CD4-positive, alpha-beta T cell treated with Interleukin-4 for 4 hours (primary cell): ENCODE data around the gene ERGIC1.

Experiments used
- DNase-seq: peaks from one replicate; pipeline ENCODE4 v3.0.0-alpha.2; 2020

Gene ERGIC1

DNA sequence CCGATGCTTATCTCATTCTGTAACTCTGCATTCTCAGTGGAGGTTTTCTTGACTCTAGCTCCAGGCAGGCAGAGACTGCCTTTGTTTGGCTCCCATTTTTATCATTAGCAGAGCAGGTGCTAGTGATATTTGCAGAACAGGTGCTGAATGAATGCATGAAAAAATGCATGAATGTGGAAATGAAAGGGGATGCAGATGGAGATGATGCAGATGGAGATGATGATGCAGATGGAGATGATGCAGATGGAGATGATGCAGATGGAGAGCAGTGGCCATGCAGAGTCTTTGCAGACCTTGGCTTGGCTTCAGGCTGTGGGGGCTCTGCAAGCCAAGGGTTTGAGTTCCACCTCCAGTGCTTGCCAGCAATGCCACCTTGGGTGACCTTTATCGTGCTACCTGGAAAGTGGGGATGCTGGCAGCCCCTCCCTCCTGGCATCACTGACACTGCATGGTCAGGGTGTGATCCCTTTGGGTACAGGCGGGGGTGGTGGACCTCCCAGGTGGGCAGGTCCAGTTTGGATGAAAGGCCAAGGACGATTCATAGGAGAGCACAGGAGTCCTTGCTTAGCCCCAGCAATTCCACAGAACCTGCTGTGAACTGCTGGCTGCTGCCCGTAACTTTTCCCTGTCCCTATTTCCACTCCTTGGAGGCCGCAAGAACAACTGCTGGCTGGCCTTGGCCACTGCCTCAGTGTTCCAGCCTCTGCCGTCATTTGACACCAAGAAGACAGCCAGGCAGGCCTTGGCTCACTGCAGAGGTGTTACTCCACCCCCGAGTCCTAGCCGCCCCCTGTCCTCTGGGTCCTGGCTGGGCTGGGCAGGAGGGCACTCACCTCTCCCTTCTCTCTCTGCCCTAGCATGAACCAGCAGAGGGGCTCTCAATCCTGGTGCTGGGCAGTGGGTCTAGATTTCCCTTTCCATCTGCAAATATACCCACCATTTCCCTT lies 33.0 kb downstream of the ERGIC1 start:
- DNase-seq: no peak

DNA sequence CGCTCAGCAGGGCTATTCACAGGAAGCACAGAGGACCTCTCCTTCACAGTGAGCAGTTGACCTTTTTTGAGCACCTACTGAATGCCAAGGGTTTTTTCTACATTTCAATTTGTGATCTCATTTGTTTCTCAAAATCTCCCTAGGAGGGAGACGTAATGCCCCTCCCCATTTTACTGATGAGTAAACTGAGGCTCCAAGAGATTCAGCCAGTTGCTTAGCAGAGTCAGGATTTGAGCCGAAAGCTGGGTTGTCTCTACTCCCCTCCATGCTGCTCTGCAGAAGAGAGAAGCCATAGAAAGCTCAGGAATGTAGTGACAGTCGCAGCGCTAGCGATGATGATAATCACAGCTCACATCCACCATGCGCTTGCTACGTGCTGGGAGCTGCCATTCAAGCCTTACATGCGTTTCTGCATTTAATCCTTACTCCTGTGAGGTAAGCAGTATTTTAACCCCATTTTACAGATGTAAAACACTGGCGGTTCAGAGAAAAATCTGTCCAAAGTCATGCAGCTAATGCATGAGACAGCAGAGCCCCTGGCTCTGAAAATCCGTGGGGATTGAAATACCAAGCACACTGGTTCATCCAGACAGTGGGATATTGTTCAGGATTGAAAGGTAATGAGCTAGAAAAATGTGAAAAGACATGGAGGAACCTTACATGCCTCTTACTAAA lies 33.8 kb downstream of the ERGIC1 start:
- DNase-seq: no peak

DNA sequence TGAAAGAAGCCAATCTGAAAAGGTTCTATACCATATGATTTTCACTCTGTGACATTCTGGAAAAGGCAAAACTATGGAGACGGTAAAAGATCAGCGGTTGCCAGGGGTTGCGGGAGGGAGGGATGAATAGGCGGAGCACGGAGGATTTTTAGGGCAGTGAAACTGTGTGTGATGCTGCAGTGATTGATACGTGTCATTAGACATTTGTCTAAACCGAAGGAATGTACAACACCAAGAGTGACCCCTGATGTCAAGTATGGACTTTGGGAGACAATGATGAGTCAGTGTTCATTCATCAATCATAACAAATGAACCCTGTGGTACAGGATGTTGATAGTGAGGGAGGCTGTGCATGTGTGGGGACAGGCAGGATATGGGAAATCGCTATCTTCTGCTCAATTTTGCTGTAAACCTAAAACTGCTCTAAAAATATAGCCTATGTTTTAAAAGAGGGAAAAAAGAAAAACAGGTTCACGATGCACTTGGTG lies 34.4 kb downstream of the ERGIC1 start:
- no peak for DNase-seq

DNA sequence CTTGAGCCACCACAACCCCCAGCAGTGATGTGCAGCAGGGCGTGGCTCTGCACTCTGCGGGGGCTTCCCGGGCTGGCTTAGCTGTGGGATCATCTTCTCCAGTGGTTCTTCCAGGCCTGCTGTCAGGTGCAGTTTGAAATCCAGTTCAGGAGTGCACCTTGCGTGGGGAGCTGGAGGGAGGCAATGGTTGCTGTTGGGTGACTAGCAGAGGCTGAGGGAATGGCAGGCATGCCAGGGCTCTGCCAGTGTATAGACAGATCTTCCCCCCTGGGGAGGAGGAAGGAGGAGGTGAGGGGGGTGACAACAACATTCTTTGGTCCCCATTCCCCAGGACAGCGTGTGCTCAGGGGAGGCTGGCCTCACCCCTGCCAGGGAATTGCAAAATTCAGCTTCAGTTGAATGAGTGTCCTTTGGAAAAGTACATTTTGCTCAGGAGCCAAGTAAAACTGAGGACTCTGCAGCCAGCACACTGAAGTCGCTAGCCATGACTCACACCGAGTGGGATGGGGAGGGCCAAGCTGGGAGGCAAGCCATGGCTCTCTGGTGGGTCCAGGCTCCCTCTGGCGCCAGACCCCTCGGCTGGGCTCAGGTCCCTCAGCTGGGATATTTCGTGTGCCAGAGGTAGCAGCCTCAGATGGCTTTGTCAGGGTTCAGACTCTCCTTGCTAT lies 35.0 kb downstream of the ERGIC1 start:
- no peak for DNase-seq

DNA sequence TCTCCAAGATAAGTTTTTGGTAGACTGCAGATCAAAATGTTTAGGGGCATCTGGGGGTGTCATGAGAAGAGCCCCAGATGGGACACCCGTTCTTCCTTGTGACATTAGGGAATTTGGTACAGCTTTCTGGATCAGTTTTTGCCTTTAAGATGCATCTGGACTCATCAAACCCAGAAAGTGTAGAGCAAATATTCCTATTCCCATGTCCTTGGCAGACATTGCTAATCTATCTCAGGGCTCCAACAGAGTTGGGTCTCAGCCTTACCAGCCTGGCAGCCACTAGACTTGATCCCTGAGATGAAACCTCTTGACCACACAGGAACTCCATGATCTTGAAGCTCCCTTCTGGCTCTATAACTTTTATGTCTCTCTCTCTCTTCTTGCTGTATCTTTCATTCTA lies 35.6 kb downstream of the ERGIC1 start:
- no peak for DNase-seq

DNA sequence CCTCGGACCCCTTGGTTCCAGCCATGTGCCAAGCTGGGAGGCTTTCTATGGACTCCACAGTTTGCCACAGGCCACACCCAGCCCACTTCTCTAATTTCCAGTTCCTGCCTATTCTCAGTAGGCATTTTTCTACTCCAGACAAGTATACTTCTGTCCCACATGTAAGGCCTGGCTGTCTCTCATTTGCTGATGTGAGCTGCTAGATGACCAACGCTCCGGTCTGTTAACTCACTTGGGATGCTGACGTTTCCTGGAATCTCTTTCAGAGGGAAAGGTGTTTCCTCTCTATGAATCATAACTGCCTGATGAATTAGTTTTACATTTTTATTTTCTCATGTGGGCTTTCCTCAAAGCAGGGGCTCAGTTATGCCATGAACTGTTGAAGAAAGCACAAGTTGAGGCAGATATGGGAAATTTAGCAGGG lies 36.3 kb downstream of the ERGIC1 start:
- no peak for DNase-seq

DNA sequence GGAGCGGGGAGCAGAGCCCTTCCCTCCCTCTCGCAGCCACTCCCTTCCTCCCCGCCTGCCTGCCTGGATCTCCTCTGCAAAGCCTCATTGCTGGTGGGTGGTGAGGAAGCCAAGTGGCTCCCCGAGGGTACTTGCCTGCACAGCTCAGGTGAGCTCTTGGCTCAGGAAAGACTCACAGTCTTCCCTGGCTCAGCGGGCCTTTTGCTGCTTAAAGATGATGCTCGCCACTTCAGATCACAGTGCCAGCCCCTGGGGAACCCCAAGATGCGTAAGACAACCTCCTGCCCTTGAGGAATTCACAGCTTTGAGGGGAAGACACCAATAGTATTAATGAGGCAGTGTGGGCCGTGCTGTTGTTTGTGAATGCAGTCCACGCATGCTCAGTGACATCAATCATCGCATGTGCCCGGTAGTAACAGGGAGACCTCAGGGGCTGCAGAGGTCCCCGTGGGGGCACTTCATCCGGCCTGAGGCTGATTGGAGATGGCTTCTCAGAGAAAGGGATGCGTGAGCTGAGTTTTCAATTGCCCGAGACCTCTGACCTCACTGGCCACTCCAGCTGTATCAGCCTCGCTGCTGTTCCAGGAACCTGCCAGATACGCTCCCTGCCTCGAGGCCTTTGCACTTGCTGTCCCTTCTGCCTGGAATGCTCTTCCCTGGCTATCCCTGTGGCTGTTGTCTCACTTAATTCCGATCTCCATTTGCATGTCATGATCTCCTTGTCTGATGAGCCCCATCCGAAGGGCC lies 36.8 kb downstream of the ERGIC1 start:
- DNase-seq: no peak

DNA sequence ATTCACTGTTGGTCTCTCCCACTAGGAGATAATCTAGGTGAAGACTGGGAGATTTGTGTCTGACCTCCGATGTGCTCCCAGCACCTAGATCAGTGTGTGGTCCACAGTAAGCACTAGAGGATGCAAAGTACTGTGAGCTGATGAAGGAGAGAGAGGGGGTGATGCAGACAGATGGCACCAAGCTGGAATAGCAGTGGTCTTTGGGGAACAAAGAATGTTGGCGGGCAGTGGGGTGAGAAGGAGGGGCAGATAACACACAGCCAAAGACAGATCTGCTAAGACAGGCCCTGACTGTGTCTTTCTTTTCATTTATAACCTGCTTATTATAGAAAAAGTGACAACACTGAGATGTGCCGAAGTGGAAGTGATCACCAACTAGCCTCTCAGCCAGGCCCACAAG lies 37.5 kb downstream of the ERGIC1 start:
- DNase-seq: no peak

DNA sequence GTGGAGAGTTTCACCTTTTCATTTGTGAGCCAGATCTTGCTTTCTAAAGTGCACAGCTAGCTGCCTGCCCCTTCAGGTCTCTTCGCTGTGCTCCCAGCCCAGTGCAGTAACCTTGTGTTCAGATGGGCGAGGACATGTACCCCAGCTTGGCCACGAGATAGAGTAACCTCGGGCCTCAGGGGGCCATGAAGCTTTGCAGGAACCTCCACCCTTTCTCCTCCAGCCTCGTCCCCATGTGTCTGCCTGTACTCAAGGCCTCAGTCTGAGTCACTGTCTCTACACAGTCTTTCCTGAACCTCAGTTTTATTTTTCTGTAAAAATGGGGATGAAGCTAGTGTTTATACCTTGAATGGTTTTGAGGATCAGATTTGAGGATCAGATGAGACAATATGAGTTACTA lies 37.9 kb downstream of the ERGIC1 start:
- no peak for DNase-seq

DNA sequence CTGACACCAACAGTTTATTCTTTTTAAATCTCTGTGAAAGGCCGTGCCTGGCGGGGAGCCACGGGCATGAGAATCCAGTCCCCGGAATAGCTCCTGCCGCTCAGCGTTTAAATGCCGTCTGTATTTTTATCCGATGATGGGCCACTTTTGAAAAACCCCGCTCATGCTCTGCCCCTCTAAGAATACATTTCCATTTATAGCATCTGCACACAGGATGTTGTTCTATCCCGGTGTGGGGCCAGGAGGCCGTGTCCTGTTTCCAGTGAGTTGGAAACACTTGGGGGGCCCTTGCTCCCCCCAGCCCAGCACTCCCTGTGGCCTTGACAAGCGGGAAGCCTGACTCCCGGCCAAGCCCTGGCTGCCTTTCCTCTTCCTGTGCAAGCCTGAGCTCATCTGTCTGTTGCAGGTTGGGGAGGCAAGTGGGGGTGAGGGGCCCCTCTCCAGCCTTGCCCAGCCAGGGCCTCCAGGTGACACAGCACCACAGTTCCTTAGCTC lies 39.0 kb downstream of the ERGIC1 start:
- no peak for DNase-seq

DNA sequence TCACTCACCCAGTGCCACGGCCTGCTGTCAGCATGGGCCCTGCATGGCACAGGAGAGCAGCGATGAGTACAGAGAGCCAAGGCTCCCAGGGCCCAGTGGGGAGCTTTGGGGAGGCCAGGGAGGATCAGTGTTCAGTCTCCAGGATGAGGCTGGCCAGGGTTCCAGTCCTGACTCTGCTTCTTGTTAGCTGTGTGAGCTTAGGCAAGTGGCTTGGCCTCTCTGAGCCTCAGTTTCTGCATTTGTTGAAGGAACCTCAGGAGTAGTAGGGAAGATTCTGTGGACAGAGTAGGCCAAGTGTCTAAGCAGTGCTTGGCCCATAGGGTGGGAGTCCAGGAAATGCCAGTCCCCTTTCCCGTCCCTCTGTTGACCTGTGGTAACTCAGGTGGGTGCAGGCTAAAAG lies 39.5 kb downstream of the ERGIC1 start:
- DNase-seq: no peak

DNA sequence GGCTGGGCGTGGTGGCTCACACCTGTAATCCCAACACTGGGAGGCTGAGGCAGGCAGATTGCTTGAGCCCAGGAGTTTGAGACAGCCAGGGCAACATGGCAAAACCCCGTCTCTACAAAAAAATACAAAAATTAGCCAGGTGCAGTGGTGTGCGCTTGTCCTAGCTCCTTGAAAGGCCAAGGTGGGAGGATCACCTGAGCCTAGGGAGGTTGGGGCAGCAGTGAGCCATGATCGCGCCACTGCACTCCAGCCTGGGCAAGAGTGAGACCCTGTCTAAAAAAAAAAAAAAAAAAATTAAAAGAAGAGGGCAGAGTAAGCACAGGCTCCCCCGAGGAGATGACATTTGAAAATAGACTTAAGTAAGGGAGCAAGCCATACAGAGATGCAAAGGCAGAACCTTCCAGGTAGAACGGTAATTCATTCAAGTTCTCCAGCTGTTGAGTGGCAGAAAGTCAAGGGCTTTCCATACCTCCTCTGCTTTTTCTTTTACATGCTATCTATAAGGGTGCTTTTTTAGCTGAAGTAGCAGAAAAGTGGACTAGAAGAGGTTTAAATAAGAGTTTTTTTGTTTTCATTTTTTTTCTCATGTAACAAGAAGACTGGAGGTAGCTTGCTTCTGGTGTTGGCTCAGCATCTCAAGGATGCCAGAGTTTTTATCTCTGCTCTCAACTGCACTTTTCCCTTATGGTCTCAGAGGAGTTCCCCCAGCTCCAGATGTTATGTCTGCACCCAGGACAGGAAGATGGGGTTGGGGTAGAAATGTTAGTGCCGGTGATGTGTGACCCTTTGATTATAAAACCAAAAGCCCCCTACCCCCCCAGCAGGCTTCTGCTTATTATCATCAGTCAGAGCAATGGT lies 40.8 kb downstream of the ERGIC1 start:
- DNase-seq: no peak

DNA sequence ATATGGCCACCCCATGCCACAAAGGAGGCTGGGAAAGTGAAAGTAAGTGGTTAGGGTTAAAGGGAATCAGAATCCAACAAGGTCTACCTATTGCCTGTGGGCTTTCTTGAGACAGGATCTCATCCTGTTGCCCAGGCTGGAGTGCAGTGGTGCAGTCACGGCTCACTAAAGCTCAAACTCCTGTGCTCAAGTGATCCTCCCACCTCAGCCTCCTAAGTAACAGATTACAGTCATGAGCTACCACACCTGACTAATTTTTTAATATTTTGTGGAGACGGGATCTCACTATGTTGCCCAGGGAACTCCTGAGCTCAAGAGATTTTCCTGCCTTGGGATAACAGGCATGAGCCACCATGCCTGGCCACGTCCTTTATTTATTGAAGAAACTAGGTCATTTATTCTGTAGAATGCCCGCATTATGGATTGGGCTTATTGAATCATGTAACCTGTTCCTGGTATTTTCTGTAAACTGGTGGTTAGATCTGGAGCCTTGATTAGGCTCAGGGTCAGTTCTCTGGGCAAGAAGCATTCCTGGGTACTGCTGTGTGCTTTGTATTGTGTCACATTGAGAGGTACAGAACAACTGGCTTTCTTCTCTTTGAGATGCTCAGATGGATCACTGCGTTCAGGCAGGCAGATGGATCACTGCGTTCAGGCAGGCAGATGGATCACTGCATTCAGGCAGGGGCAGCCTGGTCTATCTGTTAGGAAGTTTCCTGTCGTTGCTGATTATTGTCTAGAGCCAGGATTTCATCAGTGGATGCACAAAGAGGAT lies 41.6 kb downstream of the ERGIC1 start:
- DNase-seq: no peak

DNA sequence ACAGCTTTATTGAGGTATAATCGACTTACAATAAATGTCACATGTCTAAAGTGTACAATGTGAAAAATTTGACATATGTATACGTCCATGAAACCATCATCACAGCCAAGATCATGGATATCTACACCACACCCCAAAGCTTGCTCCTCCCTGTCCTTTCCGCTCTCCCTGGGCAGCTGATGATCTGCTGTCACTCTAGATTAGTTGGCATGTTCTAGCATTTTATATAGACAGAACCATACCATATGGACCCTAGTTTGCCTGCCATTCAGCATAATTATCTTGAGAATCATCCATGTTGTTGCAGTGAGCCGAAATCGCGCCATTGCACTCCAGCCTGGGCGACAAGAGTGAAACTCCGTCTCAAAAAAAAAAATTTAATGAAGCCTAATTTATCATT lies 42.5 kb downstream of the ERGIC1 start:
- DNase-seq: no peak

DNA sequence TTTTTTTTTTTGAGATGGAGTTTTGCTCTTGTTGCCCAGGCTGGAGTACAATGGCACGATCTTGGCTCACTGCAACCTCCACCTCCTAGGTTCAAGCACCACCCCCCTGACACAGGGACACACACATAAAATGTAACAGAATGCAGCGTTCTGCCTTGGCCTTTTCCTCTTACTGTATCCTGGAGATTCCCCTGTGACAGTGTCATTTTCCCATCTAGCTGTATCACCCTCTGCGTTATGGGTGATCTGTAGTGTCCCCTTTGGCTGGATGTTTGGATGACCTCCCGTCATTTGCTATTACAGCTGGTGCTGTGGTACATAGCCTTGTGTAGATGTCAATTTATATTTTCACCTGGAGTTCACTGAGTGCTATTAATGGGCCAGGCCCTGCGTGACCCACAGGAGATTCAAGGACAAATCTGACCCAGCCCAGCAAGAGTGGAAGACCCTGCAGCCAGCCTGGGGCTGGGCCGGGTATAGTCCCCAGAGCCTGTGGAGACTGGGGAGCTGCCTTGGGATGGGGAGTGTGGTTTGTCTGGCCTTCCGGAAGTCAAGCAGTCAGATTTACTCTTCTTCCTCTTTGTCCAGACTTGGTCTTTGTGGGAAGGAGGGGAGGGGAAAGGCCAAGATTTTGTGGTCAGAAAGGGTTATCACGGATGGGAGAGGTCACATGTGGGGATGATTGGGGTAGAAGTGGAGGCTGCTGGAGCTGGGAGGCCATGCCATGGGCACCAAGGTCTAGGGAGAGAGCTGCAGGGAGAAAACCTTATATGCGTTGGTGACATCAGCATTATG lies 43.6 kb downstream of the ERGIC1 start:
- no peak for DNase-seq

DNA sequence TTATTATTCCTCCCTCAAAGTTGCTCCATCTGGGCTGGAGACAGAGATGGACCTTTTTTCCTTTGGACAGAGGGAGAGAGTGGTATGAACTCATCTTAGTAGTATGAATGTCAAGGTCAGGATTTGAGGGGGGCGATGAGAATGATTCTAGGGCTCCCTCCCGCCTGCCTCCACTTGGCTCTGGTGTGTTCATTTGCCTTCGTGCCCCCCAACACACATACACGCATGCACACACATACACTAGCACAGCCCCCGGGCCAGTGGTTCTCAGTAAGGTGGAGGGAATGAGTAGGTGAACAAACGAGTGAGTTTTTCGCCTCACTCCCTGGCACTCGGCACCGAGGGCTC lies 44.5 kb downstream of the ERGIC1 start:
- no peak for DNase-seq

DNA sequence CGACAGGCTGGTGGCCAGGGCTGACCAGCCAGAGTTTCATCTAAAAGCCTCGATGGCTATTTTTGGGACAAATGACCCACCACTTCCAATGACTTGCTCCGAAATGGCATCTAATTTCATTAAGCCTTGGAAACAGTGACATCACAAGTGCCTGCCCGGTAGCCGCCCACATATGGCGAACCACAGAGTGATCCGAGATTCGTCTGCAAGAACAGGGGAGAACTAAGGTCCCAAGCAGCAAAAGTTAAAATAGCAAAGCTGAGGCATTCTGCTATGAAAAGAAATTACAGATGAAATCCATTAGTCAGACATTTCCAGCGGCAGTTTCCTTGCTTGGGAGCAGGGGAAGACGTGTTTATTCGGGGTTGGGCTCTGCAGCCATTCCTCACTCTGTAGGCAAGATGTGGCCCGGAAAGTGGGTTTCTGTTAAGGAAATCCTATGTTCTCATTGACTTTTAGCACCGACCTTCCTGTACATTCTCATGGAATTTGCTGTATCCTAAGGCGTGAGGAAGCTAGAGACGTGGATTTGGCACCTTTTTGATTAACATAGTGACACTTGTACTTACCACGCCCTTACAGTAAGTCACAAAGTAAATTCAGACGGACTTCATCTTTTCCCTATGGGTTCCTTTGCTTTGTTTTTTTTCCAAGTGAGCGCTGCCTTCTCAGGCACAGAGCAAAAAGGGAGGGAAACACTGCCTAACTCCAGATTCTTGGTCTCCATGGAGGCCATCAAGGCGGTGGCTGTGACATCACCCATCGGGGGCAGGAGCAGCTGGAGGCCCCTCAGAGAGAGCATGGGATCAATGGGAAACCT lies 45.1 kb downstream of the ERGIC1 start:
- DNase-seq: no peak

DNA sequence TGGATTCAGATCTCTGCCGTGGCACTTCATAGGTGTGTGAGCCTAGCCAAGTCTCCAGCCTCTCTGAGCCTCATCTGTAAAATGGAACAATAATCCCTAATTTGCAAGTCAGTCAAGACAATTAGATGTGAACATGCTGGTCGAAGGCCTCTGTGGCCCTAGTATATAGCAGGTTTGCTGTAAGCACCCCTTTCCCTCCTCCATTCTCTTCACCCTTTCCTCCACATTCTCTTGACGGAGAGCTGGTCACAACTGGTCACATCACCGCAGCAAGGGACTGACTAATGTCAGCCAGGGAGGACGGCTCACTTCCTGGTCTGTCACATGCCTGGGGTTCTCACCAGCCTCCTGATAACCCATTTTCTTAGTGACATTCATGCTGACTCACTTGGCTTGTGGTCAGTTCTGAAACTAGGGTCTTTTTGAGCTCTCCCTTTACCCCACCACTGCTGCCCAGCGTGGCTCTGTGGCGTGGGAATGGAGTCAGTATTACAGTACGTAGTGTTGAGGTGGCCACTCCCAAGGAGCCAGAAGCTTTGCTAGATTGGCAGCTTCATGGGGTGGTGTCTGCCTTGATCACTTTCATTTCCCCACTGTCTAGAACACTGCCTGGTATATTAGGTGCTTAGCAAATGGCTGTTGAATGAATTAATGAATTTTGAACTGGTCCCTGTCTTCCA lies 47.8 kb downstream of the ERGIC1 start:
- DNase-seq: peak; percentile 46

DNA sequence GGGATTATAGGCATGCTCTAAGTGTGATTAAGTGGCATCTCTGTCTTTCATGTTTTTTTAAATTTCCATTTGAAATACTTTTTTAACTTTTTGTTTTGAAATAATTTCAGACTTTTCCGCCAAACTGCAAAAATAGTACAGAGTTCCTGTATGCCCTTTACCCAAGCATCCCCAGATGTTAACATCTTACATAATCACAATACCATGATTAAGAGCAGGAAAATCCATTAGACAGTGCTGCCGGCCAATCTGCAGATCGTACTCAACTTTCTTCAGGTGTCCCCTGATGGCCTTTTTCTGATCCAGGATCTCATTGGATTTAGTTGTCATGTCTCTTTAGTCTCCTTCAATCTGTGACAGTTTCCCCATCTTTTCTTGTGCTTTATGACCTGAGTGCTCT lies 49.0 kb downstream of the ERGIC1 start:
- no peak for DNase-seq
